ENCODE measurements around the gene OGT.

DNA sequence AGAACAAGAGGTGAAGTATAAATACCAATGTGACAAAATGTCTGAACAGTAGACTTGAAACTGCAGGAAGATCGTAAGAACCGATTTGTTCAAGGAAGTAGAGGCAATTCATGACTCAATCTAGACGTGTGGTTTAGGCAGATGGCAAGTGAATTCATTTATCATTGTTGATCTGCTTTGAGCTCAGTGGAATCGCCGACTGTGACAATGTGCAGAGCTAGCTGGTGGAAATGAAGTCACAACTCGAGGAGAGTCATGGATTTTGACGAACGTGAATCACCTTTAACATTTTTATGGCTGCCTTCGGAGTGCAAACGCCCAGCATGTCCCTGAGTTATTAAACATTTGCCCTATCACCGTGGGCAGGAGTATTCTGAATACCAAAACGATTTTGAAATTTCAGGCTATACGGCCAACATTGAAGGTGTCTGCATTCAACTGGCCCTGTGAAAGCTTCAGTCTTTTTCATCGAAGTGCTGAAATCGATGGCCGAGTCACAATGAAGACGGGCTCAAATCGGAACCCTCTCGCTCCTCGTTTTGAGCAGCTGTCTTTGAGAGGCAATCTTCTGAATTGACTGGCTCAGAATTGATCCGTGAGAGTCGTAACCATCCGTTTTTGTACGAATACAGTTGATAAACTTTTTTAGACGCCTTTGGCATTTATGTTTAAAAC lies 689 bp upstream of the OGT start:
- no peak for TF ChIP-seq CTCF (IDR thresholded peaks at IDR 0.05)
- TF ChIP-seq EZH2 (IDR thresholded peaks at IDR 0.05) = no peak
